Measurements from ENCODE around the gene MACROD1. TPM values are rescaled to one million over a fixed set of nuclear protein-coding genes. Genes with fewer than 3 reads are reported as not detected.

MACROD1 gene
- total RNA-seq, 2 experiments from 2014 or later = 38.7 to 48.6 TPM

- Mint-ChIP-seq H3K9me3 (no peaks in the 10 kb centered on the region), H3K27me3 (ENCODE audit: low read depth) (no peaks in the 10 kb centered on the region), H3K27ac (no peak overlapping the region), H3K4me3 (no peak overlapping the region), H3K4me1 (ENCODE audit: low read depth) (no peaks in the 10 kb centered on the region), H3K36me3 (ENCODE audit: low read depth) (no peaks in the 10 kb centered on the region)
- no peak for DNase-seq
- intact Hi-C loops (cut with micrococcal nuclease) = no loop called here
- CTCF ChIA-PET = no interaction called here
These were observed 148.0 kb downstream of the MACROD1 start for GRCh38 chr11:64017945-64018224.

GRCh38 chr11:64015935-64016845, 149.7 kb downstream of the MACROD1 start:
- Mint-ChIP-seq H3K4me1 (ENCODE audit: low read depth) (no peaks in the 10 kb centered on the region), H3K36me3 (ENCODE audit: low read depth) (no peaks in the 10 kb centered on the region), H3K9me3 (no peaks in the 10 kb centered on the region), H3K4me3 (no peak overlapping the region), H3K27ac (no peak overlapping the region), H3K27me3 (ENCODE audit: low read depth) (no peaks in the 10 kb centered on the region)
- no peak for DNase-seq
- CTCF ChIA-PET = interaction anchor here (1.4 kb wide), 1 partner anchor 15 kb away, joined by 5 read pairs; no protein-coding TSS in a partner anchor
- intact Hi-C loops (cut with micrococcal nuclease) = loop anchor here (2.0 kb wide), 1 partner anchor 27 kb away; no protein-coding TSS in a partner anchor

GRCh38 chr11:64015510-64015909, 150.4 kb downstream of the MACROD1 start:
- intact Hi-C loops (cut with micrococcal nuclease) = loop anchor here (2.0 kb wide), 1 partner anchor 27 kb away; no protein-coding TSS in a partner anchor
- Mint-ChIP-seq H3K27me3 (ENCODE audit: low read depth) (no peaks in the 10 kb centered on the region), H3K27ac (no peak overlapping the region), H3K4me1 (ENCODE audit: low read depth) (no peaks in the 10 kb centered on the region), H3K4me3 (no peak overlapping the region), H3K36me3 (ENCODE audit: low read depth) (peaks cover 4% of the 10 kb centered on the region), H3K9me3 (peaks cover 4% of the 10 kb centered on the region)
- no peak for DNase-seq
- CTCF ChIA-PET = interaction anchor here (1.4 kb wide), 1 partner anchor 15 kb away, joined by 5 read pairs; no protein-coding TSS in a partner anchor

GRCh38 chr11:64014356-64014755, 151.6 kb downstream of the MACROD1 start:
- Mint-ChIP-seq H3K4me3 (no peak overlapping the region), H3K27me3 (ENCODE audit: low read depth) (no peaks in the 10 kb centered on the region), H3K36me3 (ENCODE audit: low read depth) (peaks cover 4% of the 10 kb centered on the region), H3K4me1 (ENCODE audit: low read depth) (no peaks in the 10 kb centered on the region), H3K9me3 (peaks cover 9% of the 10 kb centered on the region), H3K27ac (no peak overlapping the region)
- CTCF ChIA-PET = no interaction called here
- intact Hi-C loops (cut with micrococcal nuclease) = loop anchor here (2.0 kb wide), 1 partner anchor 26 kb away; no protein-coding TSS in a partner anchor
- DNase-seq = no peak

GRCh38 chr11:64013141-64013896, 152.6 kb downstream of the MACROD1 start:
- Mint-ChIP-seq H3K4me1 (ENCODE audit: low read depth) (no peaks in the 10 kb centered on the region), H3K27ac (no peak overlapping the region), H3K9me3 (peaks cover 9% of the 10 kb centered on the region), H3K4me3 (no peak overlapping the region), H3K27me3 (ENCODE audit: low read depth) (peaks cover 5% of the 10 kb centered on the region), H3K36me3 (ENCODE audit: low read depth) (peaks cover 4% of the 10 kb centered on the region)
- intact Hi-C loops (cut with micrococcal nuclease) = no loop called here
- CTCF ChIA-PET = no interaction called here
- DNase-seq = no peak

- no peak overlapping the region for H3K4me3 Mint-ChIP-seq
- H3K4me1 Mint-ChIP-seq (ENCODE audit: low read depth) = peaks cover 13% of the 10 kb centered on the region
- intact Hi-C loops (cut with micrococcal nuclease) = no loop called here
- H3K9me3 Mint-ChIP-seq = peaks cover 9% of the 10 kb centered on the region
- H3K27ac Mint-ChIP-seq = no peak overlapping the region
- DNase-seq = no peak
- CTCF ChIA-PET = no interaction called here
- peaks cover 23% of the 10 kb centered on the region for H3K27me3 Mint-ChIP-seq (ENCODE audit: low read depth)
- peaks cover 4% of the 10 kb centered on the region for H3K36me3 Mint-ChIP-seq (ENCODE audit: low read depth)
These were observed 154.5 kb downstream of the MACROD1 start for GRCh38 chr11:64011371-64011770.

GRCh38 chr11:64010783-64011182, 155.1 kb downstream of the MACROD1 start:
- CTCF ChIA-PET = no interaction called here
- Mint-ChIP-seq H3K4me3 (no peak overlapping the region), H3K27me3 (ENCODE audit: low read depth) (peaks cover 27% of the 10 kb centered on the region), H3K27ac (no peak overlapping the region), H3K9me3 (peaks cover 9% of the 10 kb centered on the region), H3K4me1 (ENCODE audit: low read depth) (peaks cover 13% of the 10 kb centered on the region), H3K36me3 (ENCODE audit: low read depth) (peaks cover 4% of the 10 kb centered on the region)
- intact Hi-C loops (cut with micrococcal nuclease) = no loop called here
- DNase-seq = no peak

GRCh38 chr11:64009710-64010109, 156.2 kb downstream of the MACROD1 start:
- Mint-ChIP-seq H3K4me3 (no peak overlapping the region), H3K9me3 (peaks cover 9% of the 10 kb centered on the region), H3K36me3 (ENCODE audit: low read depth) (peaks cover 4% of the 10 kb centered on the region), H3K27ac (no peak overlapping the region), H3K27me3 (ENCODE audit: low read depth) (peaks cover 29% of the 10 kb centered on the region), H3K4me1 (ENCODE audit: low read depth) (peaks cover 13% of the 10 kb centered on the region)
- CTCF ChIA-PET = no interaction called here
- DNase-seq = no peak
- intact Hi-C loops (cut with micrococcal nuclease) = no loop called here

- Mint-ChIP-seq H3K27ac (no peak overlapping the region), H3K9me3 (peaks cover 9% of the 10 kb centered on the region), H3K27me3 (ENCODE audit: low read depth) (peaks cover 30% of the 10 kb centered on the region), H3K4me1 (ENCODE audit: low read depth) (peaks cover 13% of the 10 kb centered on the region), H3K36me3 (ENCODE audit: low read depth) (peaks cover 4% of the 10 kb centered on the region), H3K4me3 (no peak overlapping the region)
- no peak for DNase-seq
- CTCF ChIA-PET = interaction anchor here (0.8 kb wide), 1 partner anchor 9 kb away, joined by 3 read pairs; no protein-coding TSS in a partner anchor
- intact Hi-C loops (cut with micrococcal nuclease) = no loop called here
These were observed 156.8 kb downstream of the MACROD1 start for GRCh38 chr11:64008914-64009633.

- CTCF ChIA-PET = interaction anchor here (0.8 kb wide), 1 partner anchor 8 kb away, joined by 3 read pairs; no protein-coding TSS in a partner anchor
- Mint-ChIP-seq H3K36me3 (ENCODE audit: low read depth) (peaks cover 4% of the 10 kb centered on the region), H3K4me1 (ENCODE audit: low read depth) (peaks cover 13% of the 10 kb centered on the region), H3K27ac (no peak overlapping the region), H3K9me3 (peaks cover 9% of the 10 kb centered on the region), H3K27me3 (ENCODE audit: low read depth) (peaks cover 30% of the 10 kb centered on the region), H3K4me3 (no peak overlapping the region)
- no peak for DNase-seq
- intact Hi-C loops (cut with micrococcal nuclease) = no loop called here
These were observed 157.5 kb downstream of the MACROD1 start for GRCh38 chr11:64008283-64008913.

- intact Hi-C loops (cut with micrococcal nuclease) = no loop called here
- no peak overlapping the region for H3K4me3 Mint-ChIP-seq
- CTCF ChIA-PET = no interaction called here
These were observed 158.2 kb downstream of the MACROD1 start for GRCh38 chr11:64007629-64008282.

More at GRCh38 chr11:64007629-64008282, 158.2 kb downstream of the MACROD1 start:
- Mint-ChIP-seq H3K9me3 (peaks cover 9% of the 10 kb centered on the region), H3K4me1 (ENCODE audit: low read depth) (peaks cover 13% of the 10 kb centered on the region), H3K27me3 (ENCODE audit: low read depth) (peaks cover 30% of the 10 kb centered on the region), H3K27ac (no peak overlapping the region), H3K36me3 (ENCODE audit: low read depth) (peaks cover 4% of the 10 kb centered on the region)
- no peak for DNase-seq
